Measurements from ENCODE around the gene CLCN6. TPM values are rescaled to one million over a fixed set of nuclear protein-coding genes. Genes with fewer than 3 reads are reported as not detected.
A peak's percentile ranks its signal among the peaks of the same experiment; 100 is the strongest.

Gene CLCN6
- total and polyA plus RNA-seq, 7 donors = 5.5 to 17.5 (median 8.3) TPM

DNA sequence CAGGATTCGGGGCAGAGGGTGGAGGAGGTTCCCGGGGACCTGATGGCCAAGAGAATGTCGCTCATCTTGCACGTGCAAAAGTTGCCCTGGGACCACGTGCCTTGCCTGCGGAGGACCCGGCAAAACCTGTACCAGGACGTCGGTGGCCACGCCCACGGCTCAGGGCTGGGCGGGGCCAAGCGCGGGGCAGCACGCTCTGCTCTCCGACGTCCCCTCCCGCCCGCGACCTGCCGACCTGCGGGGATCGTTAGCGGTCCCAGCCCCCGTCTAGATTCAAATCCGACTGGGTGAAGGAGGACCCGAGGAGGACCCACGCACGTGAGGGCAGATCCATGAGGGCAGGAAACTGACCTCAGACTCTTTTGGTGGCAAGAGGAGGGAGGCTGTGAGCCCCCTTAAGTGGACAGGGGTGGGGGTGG is 44.0 kb upstream of the CLCN6 start, which contains the start of gene C1orf167:
Gene C1orf167, plus strand, starts transcription at position 206 of the 419 bp plus-strand sequence. CDS start 2,208 bp downstream, outside the sequence.
- peak within 1 kb of the TSS; percentile 28 for H3K4me3 ChIP-seq
- ATAC-seq (peak in 3 of 4 donors; percentile 33 to 52 (median 40)), DNase-seq (no peak)
- TF ChIP-seq, protein P1, sequence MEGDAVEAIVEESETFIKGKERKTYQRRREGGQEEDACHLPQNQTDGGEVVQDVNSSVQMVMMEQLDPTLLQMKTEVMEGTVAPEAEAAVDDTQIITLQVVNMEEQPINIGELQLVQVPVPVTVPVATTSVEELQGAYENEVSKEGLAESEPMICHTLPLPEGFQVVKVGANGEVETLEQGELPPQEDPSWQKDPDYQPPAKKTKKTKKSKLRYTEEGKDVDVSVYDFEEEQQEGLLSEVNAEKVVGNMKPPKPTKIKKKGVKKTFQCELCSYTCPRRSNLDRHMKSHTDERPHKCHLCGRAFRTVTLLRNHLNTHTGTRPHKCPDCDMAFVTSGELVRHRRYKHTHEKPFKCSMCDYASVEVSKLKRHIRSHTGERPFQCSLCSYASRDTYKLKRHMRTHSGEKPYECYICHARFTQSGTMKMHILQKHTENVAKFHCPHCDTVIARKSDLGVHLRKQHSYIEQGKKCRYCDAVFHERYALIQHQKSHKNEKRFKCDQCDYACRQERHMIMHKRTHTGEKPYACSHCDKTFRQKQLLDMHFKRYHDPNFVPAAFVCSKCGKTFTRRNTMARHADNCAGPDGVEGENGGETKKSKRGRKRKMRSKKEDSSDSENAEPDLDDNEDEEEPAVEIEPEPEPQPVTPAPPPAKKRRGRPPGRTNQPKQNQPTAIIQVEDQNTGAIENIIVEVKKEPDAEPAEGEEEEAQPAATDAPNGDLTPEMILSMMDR (IDR thresholded peaks at IDR 0.05) = no peak
- peaks cover 0 to 20% (median 3%) of the 10 kb centered on the region in 3 donors for H3K27me3 ChIP-seq (ENCODE audit: insufficient read depth in 3 of 3, low read length in 2 of 3)
- H3K36me3 ChIP-seq (ENCODE audit: insufficient read depth in 1 of 2, low read depth in 1 of 2) = no peaks in the 10 kb centered on the region
- H3K4me1 ChIP-seq = no peaks in the 10 kb centered on the region
- WGBS, 3 donors = 5 to 6% (median 5%) methylated on average over 27 to 29 of the region's 29 CpGs
- H3K9me3 ChIP-seq = no peaks in the 10 kb centered on the region
- intact Hi-C loops (cut with DNase I) = no loop called here
- H3K27ac ChIP-seq = no peak within 1 kb of the TSS

DNA sequence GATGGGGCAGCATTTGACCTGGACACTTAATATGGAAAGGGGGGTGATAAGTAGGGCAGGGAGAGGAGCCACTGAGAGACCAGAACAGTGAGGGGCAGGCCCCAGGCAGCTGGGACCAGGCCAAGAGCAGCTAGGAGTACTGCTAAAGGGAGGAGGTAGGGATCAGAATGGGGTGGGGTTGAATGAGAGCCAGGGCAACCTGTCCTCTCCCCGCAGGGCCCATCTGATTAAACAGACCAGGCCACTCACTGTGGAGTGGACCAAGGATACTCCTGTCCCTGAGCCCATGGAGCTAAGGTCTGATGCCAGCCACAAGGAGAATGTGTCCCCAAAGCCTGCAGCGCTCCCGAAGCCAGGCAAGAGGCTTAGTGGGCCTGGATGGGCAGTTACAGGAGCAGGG is 41.9 kb upstream of the CLCN6 start:
- Histone ChIP-seq H3K9me3 (no peaks in the 10 kb centered on the region), H3K27ac (no peak overlapping the region), H3K36me3 (ENCODE audit: insufficient read depth in 1 of 2, low read depth in 1 of 2) (no peaks in the 10 kb centered on the region), H3K27me3 (ENCODE audit: insufficient read depth in 3 of 3, low read length in 2 of 3) (peaks cover 0 to 20% (median 3%) of the 10 kb centered on the region in 3 donors), H3K4me1 (no peaks in the 10 kb centered on the region), H3K4me3 (no peak overlapping the region)
- TF ChIP-seq, protein P1 (IDR thresholded peaks at IDR 0.05) = no peak
- 82 to 97% (median 92%) methylated on average over 3 of the region's 3 CpGs for WGBS, 3 donors
- ATAC-seq (no peak), DNase-seq (no peak)
- intact Hi-C loops (cut with DNase I) = no loop called here

GRCh38 chr1:11764519-11764918 is 41.5 kb upstream of the CLCN6 start:
- TF ChIP-seq, protein P1 (IDR thresholded peaks at IDR 0.05) = no peak
- Histone ChIP-seq H3K4me1 (no peaks in the 10 kb centered on the region), H3K4me3 (no peak overlapping the region), H3K27me3 (ENCODE audit: insufficient read depth in 3 of 3, low read length in 2 of 3) (peaks cover 0 to 20% (median 3%) of the 10 kb centered on the region in 3 donors), H3K9me3 (no peaks in the 10 kb centered on the region), H3K36me3 (ENCODE audit: insufficient read depth in 1 of 2, low read depth in 1 of 2) (no peaks in the 10 kb centered on the region), H3K27ac (no peak overlapping the region)
- no peak for ATAC-seq
- 78 to 79% (median 78%) methylated on average over 7 of the region's 7 CpGs for WGBS, 3 donors
- intact Hi-C loops (cut with DNase I) = no loop called here
- no peak for DNase-seq

GRCh38 chr1:11765661-11766428 is 40.1 kb upstream of the CLCN6 start:
- TF ChIP-seq, protein P1 (IDR thresholded peaks at IDR 0.05) = no peak
- Histone ChIP-seq H3K4me1 (no peaks in the 10 kb centered on the region), H3K27ac (no peak overlapping the region), H3K27me3 (ENCODE audit: insufficient read depth in 3 of 3, low read length in 2 of 3) (peaks cover 0 to 20% (median 3%) of the 10 kb centered on the region in 3 donors), H3K36me3 (ENCODE audit: insufficient read depth in 1 of 2, low read depth in 1 of 2) (no peaks in the 10 kb centered on the region), H3K4me3 (no peak overlapping the region), H3K9me3 (no peaks in the 10 kb centered on the region)
- WGBS, 3 donors = 73 to 82% (median 73%) methylated on average over 19 of the region's 19 CpGs
- ATAC-seq = no peak
- intact Hi-C loops (cut with DNase I) = no loop called here
- DNase-seq = no peak
